Left lung (tissue), 10 donors: Measurements from ENCODE around the gene ATP1A2. TPM values are rescaled to one million over a fixed set of nuclear protein-coding genes. Genes with fewer than 3 reads are reported as not detected.
A peak's percentile ranks its signal among the peaks of the same experiment; 100 is the strongest.

ENCODE experiments used
- ATAC-seq: fragments of 200-7000 bp; cut with Tn5 transposase; one replicate; pipeline ENCODE4 v1.9.1; 2020; ENCODE audit warnings: moderate library complexity
- DNase-seq, 4 donors: peaks; one replicate each; pipeline ENCODE4 v3.0.0-alpha.2; 2013 to 2020
- H3K27ac ChIP-seq, 2 donors: fragments of 200-600 bp; sonication (generic) in 1 of 2; one replicate each; pipeline versions ENCODE4 v1.5.0 to v1.8.0; 2020 to 2021
- H3K27me3 ChIP-seq, 2 donors: fragments of 200-600 bp; sonication (generic) in 1 of 2; one replicate each; pipeline versions ENCODE4 v1.5.0 to v1.8.0; 2020 to 2021
- H3K36me3 ChIP-seq, 2 donors: fragments of 200-600 bp; sonication (generic) in 1 of 2; one replicate each; pipeline versions ENCODE4 v1.5.0 to v1.8.0; 2020 to 2021
- H3K4me1 ChIP-seq, 2 donors: fragments of 200-600 bp; one replicate each; pipeline ENCODE4 v1.8.0; 2021
- H3K4me3 ChIP-seq, 2 donors: fragments of 200-600 bp; sonication (generic) in 1 of 2; one replicate each; pipeline versions ENCODE4 v1.5.0 to v1.8.0; 2020 to 2021; ENCODE audit warnings: mild to moderate bottlenecking in 1 of 2
- H3K9me3 ChIP-seq, 2 donors: fragments of 200-600 bp; sonication (generic) in 1 of 2; one replicate each; pipeline versions ENCODE4 v1.5.0 to v1.8.0; 2020 to 2021
- CTCF ChIP-seq, 2 donors: fragments of 200-600 bp; sonication (generic) in 1 of 2; IDR thresholded peaks; one replicate each; pipeline versions ENCODE4 v1.5.0 to v1.8.0; 2021; ENCODE audit warnings: antibody characterized with exemption in 2 of 2
- intact Hi-C, 2 donors: fragments of 100-400 bp; cut with DNase I; formaldehyde crosslinking; loops; one replicate each; pipeline versions ENCODE4 v1.11.2 to v1.14.2; 2022
- polyA plus RNA-seq, 6 donors: library from polyadenylated mRNA; unstranded; fragments of 120-200 nt; gene quantifications; one replicate each; pipeline ENCODE4 v1.2.1, GENCODE V29; 2013; ENCODE audit not compliant: insufficient read length in 6 of 6
- total RNA-seq, 2 donors: library from RNA; stranded (reverse); fragmentation: NEBNext Ultra II Directional; extraction: Animal tissue kit (Norgen Biotek cat#: 25700); gene quantifications; one replicate each; pipeline ENCODE4 v1.2.1, GENCODE V29; 2021
- donor health status: DM: no; HTN: yes; CAD: no.
- donor health status: DM: no; HTN: no; CAD: no.

Gene ATP1A2
- total and polyA plus RNA-seq, 8 donors: 2.8 to 15.9 (median 10.4) TPM

GRCh38 chr1:160077486-160077885 is 38.1 kb upstream of the ATP1A2 start:
- no peaks in the 10 kb centered on the region for H3K36me3 ChIP-seq
- peaks cover 27 to 68% of the 10 kb centered on the region in 2 donors for H3K27me3 ChIP-seq
- H3K4me1 ChIP-seq: peaks cover 0 to 11% of the 10 kb centered on the region in 2 donors
- no peak overlapping the region for H3K4me3 ChIP-seq
- ATAC-seq (peak; percentile 29), DNase-seq (no peak)
- peak overlapping the region in 1 of 2 donors; percentile 33 for H3K27ac ChIP-seq
- no peaks in the 10 kb centered on the region for H3K9me3 ChIP-seq
- intact Hi-C loops: no loop called here
- TF ChIP-seq CTCF (IDR thresholded peaks at IDR 0.05): no peak

GRCh38 chr1:160078512-160079195 is 36.9 kb upstream of the ATP1A2 start:
- intact Hi-C loops: no loop called here
- ATAC-seq (peak; percentile 90), DNase-seq (no peak)

GRCh38 chr1:160079448-160079847 is 36.1 kb upstream of the ATP1A2 start:
- no peaks in the 10 kb centered on the region for H3K36me3 ChIP-seq
- DNase-seq (no peak), ATAC-seq (no peak)
- H3K4me3 ChIP-seq: no peak overlapping the region
- no peak for TF ChIP-seq CTCF (IDR thresholded peaks at IDR 0.05)
- H3K9me3 ChIP-seq: no peaks in the 10 kb centered on the region
- H3K4me1 ChIP-seq: peaks cover 5 to 19% of the 10 kb centered on the region in 2 donors
- intact Hi-C loops: no loop called here
- H3K27me3 ChIP-seq: peaks cover 42 to 87% of the 10 kb centered on the region in 2 donors
- H3K27ac ChIP-seq: no peak overlapping the region

More at GRCh38 chr1:160078512-160079195, 36.9 kb upstream of the ATP1A2 start:
- Histone ChIP-seq H3K4me1 (peaks cover 0 to 11% of the 10 kb centered on the region in 2 donors), H3K4me3 (no peak overlapping the region), H3K36me3 (no peaks in the 10 kb centered on the region), H3K27me3 (peaks cover 35 to 79% of the 10 kb centered on the region in 2 donors), H3K9me3 (no peaks in the 10 kb centered on the region), H3K27ac (no peak overlapping the region)
- TF ChIP-seq CTCF (IDR thresholded peaks at IDR 0.05): peak; percentile 69 to 76

GRCh38 chr1:160080381-160081100 is 35.0 kb upstream of the ATP1A2 start:
- DNase-seq: no peak
- H3K27me3 ChIP-seq: peaks cover 42 to 89% of the 10 kb centered on the region in 2 donors

More at GRCh38 chr1:160080381-160081100, 35.0 kb upstream of the ATP1A2 start:
- Histone ChIP-seq H3K4me3 (no peak overlapping the region), H3K9me3 (no peaks in the 10 kb centered on the region), H3K4me1 (peaks cover 5 to 17% of the 10 kb centered on the region in 2 donors), H3K36me3 (no peaks in the 10 kb centered on the region), H3K27ac (no peak overlapping the region)
- intact Hi-C loops: no loop called here
- no peak for TF ChIP-seq CTCF (IDR thresholded peaks at IDR 0.05)
- ATAC-seq: no peak
